HepG2 (cell line): Measurements from ENCODE around the gene NUP133. TPM values are rescaled to one million over a fixed set of nuclear protein-coding genes. Genes with fewer than 3 reads are reported as not detected.

Experiments
- ATF5 ChIP-seq: sonication (generic); formaldehyde crosslinking; IDR thresholded peaks from 2 replicates; pipeline ENCODE4 v1.4.0; 2020; ENCODE audit warnings: mild to moderate bottlenecking, low read depth, missing genetic modification reagents
- CEBPG ChIP-seq: IDR thresholded peaks from 2 replicates; pipeline ENCODE4 v1.6.1; 2016
- DPF2 ChIP-seq: sonication (generic); formaldehyde crosslinking; IDR thresholded peaks from 2 replicates; pipeline ENCODE4 v1.4.0; 2020; ENCODE audit warnings: mild to moderate bottlenecking, low read depth, missing genetic modification reagents, borderline replicate concordance
- ERF ChIP-seq: IDR thresholded peaks from 2 replicates; pipeline ENCODE4 v1.6.1; 2018; ENCODE audit warnings: missing biosample characterization, missing genetic modification reagents
- GABPA ChIP-seq, 2 experiments: IDR thresholded peaks; 2 replicates each; pipeline ENCODE4 v1.6.1; 2011 to 2016; ENCODE audit warnings: low read depth in 2 of 2, low read length in 1 of 2, missing biosample characterization in 1 of 2, missing genetic modification characterization in 1 of 2
- IRF2 ChIP-seq: IDR thresholded peaks from 2 replicates; pipeline ENCODE4 v1.6.1; 2018; ENCODE audit warnings: missing genetic modification reagents, missing compliant biosample characterization
- KDM5B ChIP-seq: sonication (generic); formaldehyde crosslinking; IDR thresholded peaks from 2 replicates; pipeline ENCODE4 v1.4.0; 2020; ENCODE audit warnings: missing genetic modification reagents, mild to moderate bottlenecking, borderline replicate concordance
- MTF1 ChIP-seq: sonication (generic); formaldehyde crosslinking; IDR thresholded peaks from 2 replicates; pipeline ENCODE4 v1.5.0; 2020; ENCODE audit warnings: missing genetic modification reagents
- NFKBIZ ChIP-seq: IDR thresholded peaks from 2 replicates; pipeline ENCODE4 v1.6.1; 2018; ENCODE audit warnings: missing genetic modification reagents, missing compliant biosample characterization
- RFX5 ChIP-seq: IDR thresholded peaks from 2 replicates; pipeline ENCODE4 v1.6.1; 2011; ENCODE audit warnings: low read depth, low read length, improper control_type of control experiment
- SMAD1 ChIP-seq: sonication (generic); formaldehyde crosslinking; IDR thresholded peaks from 2 replicates; pipeline ENCODE4 v1.4.0; 2020; ENCODE audit warnings: missing genetic modification reagents, low read depth, mild to moderate bottlenecking, borderline replicate concordance
- SP2 ChIP-seq: sonication (generic); formaldehyde crosslinking; IDR thresholded peaks from 2 replicates; pipeline ENCODE4 v1.5.1; 2020; ENCODE audit warnings: mild to moderate bottlenecking, missing genetic modification reagents
- SRSF4 ChIP-seq: fragments of 200-400 bp; formaldehyde crosslinking; IDR thresholded peaks from one replicate; pipeline ENCODE4 v1.6.1; 2018; ENCODE audit warnings: mild to moderate bottlenecking, low read depth, low read length, moderate library complexity; ENCODE audit not compliant: poor library complexity, severe bottlenecking
- TBX2 ChIP-seq: sonication (generic); formaldehyde crosslinking; IDR thresholded peaks from 2 replicates; pipeline ENCODE4 v1.5.0; 2020; ENCODE audit warnings: missing genetic modification reagents, mild to moderate bottlenecking, borderline replicate concordance
- ZFP41 ChIP-seq: sonication (generic); formaldehyde crosslinking; IDR thresholded peaks from 2 replicates; pipeline ENCODE4 v1.4.0; 2020; ENCODE audit warnings: mild to moderate bottlenecking, missing genetic modification reagents, borderline replicate concordance
- ZKSCAN8 ChIP-seq: IDR thresholded peaks from 2 replicates; pipeline ENCODE4 v1.6.1; 2016; ENCODE audit warnings: borderline replicate concordance, missing genetic modification reagents, missing compliant biosample characterization
- ZNF496 ChIP-seq: sonication (generic); formaldehyde crosslinking; IDR thresholded peaks from 2 replicates; pipeline ENCODE4 v1.8.1; 2023; ENCODE audit warnings: mild to moderate bottlenecking, moderate library complexity, missing genetic modification reagents; ENCODE audit not compliant: insufficient replicate concordance
- ZNF557 ChIP-seq: sonication (generic); formaldehyde crosslinking; IDR thresholded peaks from 2 replicates; pipeline ENCODE4 v1.4.0; 2020; ENCODE audit warnings: missing genetic modification reagents
- ZNF678 ChIP-seq: sonication (generic); formaldehyde crosslinking; IDR thresholded peaks from 2 replicates; pipeline ENCODE4 v1.4.0; 2020; ENCODE audit warnings: mild to moderate bottlenecking, missing genetic modification reagents
- ZNF775 ChIP-seq: sonication (generic); formaldehyde crosslinking; IDR thresholded peaks from 2 replicates; pipeline ENCODE4 v1.4.0; 2020; ENCODE audit warnings: missing genetic modification reagents, mild to moderate bottlenecking, moderate library complexity, borderline replicate concordance
- ZNF777 ChIP-seq: sonication (generic); formaldehyde crosslinking; IDR thresholded peaks from 2 replicates; pipeline ENCODE4 v1.4.0; 2020; ENCODE audit warnings: missing genetic modification reagents
- polyA plus RNA-seq, 8 experiments: library from polyadenylated mRNA; depleted of rRNA in 3 of 8; stranded (reverse) in 7 of 8; unstranded in 1 of 8; fragments of >200 nt; fragmentation: Illumina TruSeq in 4 of 8; extraction: Trizol in 4 of 8; gene quantifications; 2 replicates each; pipeline versions ENCODE4 v1.2.1 to v1.2.3, GENCODE V29; 2011 to 2016; ENCODE audit warnings: low read depth in 4 of 8, missing spikeins in 1 of 8, mixed read lengths in 1 of 8; ENCODE audit not compliant: insufficient read depth in 1 of 8
- total RNA-seq, 5 experiments: library from RNA; depleted of rRNA; stranded (reverse); fragments of >200 nt; fragmentation: Illumina TruSeq; extraction: Trizol; gene quantifications; 2 replicates each; pipeline ENCODE4 v1.2.3, GENCODE V29; 2016; ENCODE audit warnings: low read depth in 1 of 5
- TF ChIP-seq, protein P1 (sequence below): sonication (generic); formaldehyde crosslinking; IDR thresholded peaks from 2 replicates; pipeline ENCODE4 v1.4.0; 2020; ENCODE audit warnings: missing genetic modification reagents; ENCODE audit errors: not compliant biosample characterization
- TF ChIP-seq, protein P2 (sequence below): sonication (generic); formaldehyde crosslinking; IDR thresholded peaks from 2 replicates; pipeline ENCODE4 v1.4.0; 2020; ENCODE audit warnings: missing genetic modification reagents, low read depth, mild to moderate bottlenecking, borderline replicate concordance
- TF ChIP-seq, protein P3 (sequence below): sonication (generic); formaldehyde crosslinking; IDR thresholded peaks from 2 replicates; pipeline ENCODE4 v1.5.0; 2020; ENCODE audit warnings: mild to moderate bottlenecking, missing genetic modification reagents, borderline replicate concordance

The NUP133 gene
- total and polyA plus RNA-seq, 2 of the 13 experiments (the other 11 are each of a cell fraction or from before 2014, with no cell fraction given) = 17.7 to 45.6 TPM

- TF ChIP-seq TBX2 (CRISPR knock-in tag) (peak; percentile 73), CEBPG (CRISPR knock-in tag) (peak; percentile 84), ZNF777 (CRISPR knock-in tag) (no peak), ATF5 (no peak), DPF2 (CRISPR knock-in tag) (peak; percentile 74; the same call in 1 of the 2 replicates), SRSF4 (no peak), SMAD1 (CRISPR knock-in tag) (no peak), SP2 (CRISPR knock-in tag) (no peak), NFKBIZ (CRISPR knock-in tag) (no peak), KDM5B (CRISPR knock-in tag) (no peak), ZFP41 (CRISPR knock-in tag) (no peak), ZNF496 (CRISPR knock-in tag) (no peak), ERF (peak; percentile 72), RFX5 (no peak; the same call in 1 of the 2 replicates), ZNF557 (CRISPR knock-in tag) (no peak), GABPA (IDR thresholded peaks at IDR 0.05; ENCODE audit: low read depth, low read length) (no peak), GABPA (CRISPR knock-in tag; IDR thresholded peaks at IDR 0.05; ENCODE audit: low read depth) (no peak), MTF1 (CRISPR knock-in tag) (no peak), ZKSCAN8 (CRISPR knock-in tag) (0 out of 2 replicates have a peak, but pooled peaks have one; percentile 49), IRF2 (CRISPR knock-in tag) (peak; percentile 86; the same call in 1 of the 2 replicates), ZNF775 (no peak), ZNF678 (CRISPR knock-in tag) (no peak)
- TF ChIP-seq, protein P1, sequence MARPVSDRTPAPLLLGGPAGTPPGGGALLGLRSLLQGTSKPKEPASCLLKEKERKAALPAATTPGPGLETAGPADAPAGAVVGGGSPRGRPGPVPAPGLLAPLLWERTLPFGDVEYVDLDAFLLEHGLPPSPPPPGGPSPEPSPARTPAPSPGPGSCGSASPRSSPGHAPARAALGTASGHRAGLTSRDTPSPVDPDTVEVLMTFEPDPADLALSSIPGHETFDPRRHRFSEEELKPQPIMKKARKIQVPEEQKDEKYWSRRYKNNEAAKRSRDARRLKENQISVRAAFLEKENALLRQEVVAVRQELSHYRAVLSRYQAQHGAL = no peak
- TF ChIP-seq, protein P2, sequence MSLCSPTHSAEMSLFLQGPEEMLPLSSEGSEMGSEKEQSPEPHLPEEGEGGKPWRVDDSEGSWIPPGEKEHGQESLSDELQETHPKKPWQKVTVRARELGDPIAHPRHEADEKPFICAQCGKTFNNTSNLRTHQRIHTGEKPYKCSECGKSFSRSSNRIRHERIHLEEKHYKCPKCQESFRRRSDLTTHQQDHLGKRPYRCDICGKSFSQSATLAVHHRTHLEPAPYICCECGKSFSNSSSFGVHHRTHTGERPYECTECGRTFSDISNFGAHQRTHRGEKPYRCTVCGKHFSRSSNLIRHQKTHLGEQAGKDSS (CRISPR knock-in tag) = peak; percentile 28; the same call in 1 of the 2 replicates
- TF ChIP-seq, protein P3, sequence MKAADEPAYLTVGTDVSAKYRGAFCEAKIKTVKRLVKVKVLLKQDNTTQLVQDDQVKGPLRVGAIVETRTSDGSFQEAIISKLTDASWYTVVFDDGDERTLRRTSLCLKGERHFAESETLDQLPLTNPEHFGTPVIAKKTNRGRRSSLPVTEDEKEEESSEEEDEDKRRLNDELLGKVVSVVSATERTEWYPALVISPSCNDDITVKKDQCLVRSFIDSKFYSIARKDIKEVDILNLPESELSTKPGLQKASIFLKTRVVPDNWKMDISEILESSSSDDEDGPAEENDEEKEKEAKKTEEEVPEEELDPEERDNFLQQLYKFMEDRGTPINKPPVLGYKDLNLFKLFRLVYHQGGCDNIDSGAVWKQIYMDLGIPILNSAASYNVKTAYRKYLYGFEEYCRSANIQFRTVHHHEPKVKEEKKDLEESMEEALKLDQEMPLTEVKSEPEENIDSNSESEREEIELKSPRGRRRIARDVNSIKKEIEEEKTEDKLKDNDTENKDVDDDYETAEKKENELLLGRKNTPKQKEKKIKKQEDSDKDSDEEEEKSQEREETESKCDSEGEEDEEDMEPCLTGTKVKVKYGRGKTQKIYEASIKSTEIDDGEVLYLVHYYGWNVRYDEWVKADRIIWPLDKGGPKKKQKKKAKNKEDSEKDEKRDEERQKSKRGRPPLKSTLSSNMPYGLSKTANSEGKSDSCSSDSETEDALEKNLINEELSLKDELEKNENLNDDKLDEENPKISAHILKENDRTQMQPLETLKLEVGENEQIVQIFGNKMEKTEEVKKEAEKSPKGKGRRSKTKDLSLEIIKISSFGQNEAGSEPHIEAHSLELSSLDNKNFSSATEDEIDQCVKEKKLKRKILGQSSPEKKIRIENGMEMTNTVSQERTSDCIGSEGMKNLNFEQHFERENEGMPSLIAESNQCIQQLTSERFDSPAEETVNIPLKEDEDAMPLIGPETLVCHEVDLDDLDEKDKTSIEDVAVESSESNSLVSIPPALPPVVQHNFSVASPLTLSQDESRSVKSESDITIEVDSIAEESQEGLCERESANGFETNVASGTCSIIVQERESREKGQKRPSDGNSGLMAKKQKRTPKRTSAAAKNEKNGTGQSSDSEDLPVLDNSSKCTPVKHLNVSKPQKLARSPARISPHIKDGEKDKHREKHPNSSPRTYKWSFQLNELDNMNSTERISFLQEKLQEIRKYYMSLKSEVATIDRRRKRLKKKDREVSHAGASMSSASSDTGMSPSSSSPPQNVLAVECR (CRISPR knock-in tag) = peak; percentile 60; the same call in 1 of the 2 replicates
Measured at GRCh38 chr1:229509576-229509975, 1.4 kb upstream of the NUP133 start (continued).
